HCT116 (cell line): ENCODE data around the gene TLX1. TPM values are rescaled to one million over a fixed set of nuclear protein-coding genes. Genes with fewer than 3 reads are reported as not detected.

Experiments
- ATAC-seq: fragments of 200-7000 bp; cut with Tn5 transposase; 2 replicates; pipeline ENCODE4 v1.9.1; 2020; ENCODE audit warnings: mild to moderate bottlenecking, moderate library complexity
- BruUV-seq: library from RNA; stranded (reverse); fragments of 400-500 nt; replicated peaks from 2 replicates; lab custom pipeline; 2021; lab: Mats Ljungman, UMichigan
- CTCF ChIA-PET: fragments of 300-600 bp; sonication (Branson Sonifier 250); formaldehyde crosslinking; loops from one replicate; lab custom pipeline; 2021; ENCODE audit warnings: antibody characterized with exemption; lab: Charles Lee
- POLR2A ChIA-PET: fragments of 300-600, 350-600 bp; sonication (Branson Sonifier 250); formaldehyde crosslinking; loops from one replicate; lab custom pipeline; 2021; ENCODE audit warnings: antibody characterized with exemption; lab: Charles Lee
- RAD21 ChIA-PET, 2 experiments: fragments of 300-600 bp; sonication (Branson Sonifier 250); formaldehyde crosslinking; loops; one replicate each; lab custom pipeline; 2023; ENCODE audit warnings: low total read pairs in 2 of 2; ENCODE audit not compliant: uncharacterized antibody in 2 of 2, unreplicated experiment in 2 of 2, low non-redundant PET in 1 of 2; lab: Charles Lee
- DNase-seq: peaks from one replicate; pipeline ENCODE4 v3.0.0-alpha.2; 2010; ENCODE audit warnings: low read depth, low spot score
- H2AFZ ChIP-seq: fragments of 200-600 bp; shearing (Covaris generic), sonication (generic); 2 replicates; pipeline ENCODE4 v1.6.1; 2017; ENCODE audit warnings: low read depth, mixed run types, mixed read lengths, antibody characterized with exemption, low read length; ENCODE audit not compliant: poor library complexity, severe bottlenecking
- H3K27ac ChIP-seq: 2 replicates; pipeline ENCODE4 v1.5.1; 2012; ENCODE audit warnings: low read depth, low read length
- H3K27me3 ChIP-seq: fragments of 200-600 bp; sonication (generic); 2 replicates; pipeline ENCODE4 v1.6.1; 2016; ENCODE audit warnings: mixed run types, low read length, mixed read lengths; ENCODE audit not compliant: insufficient read depth
- H3K36me3 ChIP-seq, 2 experiments: fragments of 200-500 bp in 1 of 2; fragments of 200-600 bp in 1 of 2; sonication (Bioruptor generic) in 1 of 2; sonication (generic) in 1 of 2; 2 replicates each; pipeline versions ENCODE4 v1.5.1 to v1.6.1; 2014 to 2016; ENCODE audit warnings: low read length in 2 of 2, inconsistent platforms in 1 of 2, mixed read lengths in 1 of 2, mixed run types in 1 of 2; ENCODE audit not compliant: insufficient read depth in 2 of 2, control insufficient read depth in 1 of 2
- H3K4me1 ChIP-seq, 2 experiments: fragments of 200-600 bp in 1 of 2; sonication (generic) in 1 of 2; 2 replicates each; pipeline versions ENCODE4 v1.5.1 to v1.6.1; 2012 to 2017; ENCODE audit warnings: low read length in 2 of 2, inconsistent platforms in 1 of 2, mild to moderate bottlenecking in 1 of 2, mixed read lengths in 1 of 2, mixed run types in 1 of 2, moderate library complexity in 1 of 2; ENCODE audit not compliant: insufficient read depth in 2 of 2, control insufficient read depth in 1 of 2
- H3K4me2 ChIP-seq: fragments of 200-600 bp; sonication (generic); 2 replicates; pipeline ENCODE4 v1.6.1; 2017; ENCODE audit warnings: mixed run types, low read length, mixed read lengths
- H3K4me3 ChIP-seq, 2 experiments: fragments of 200-600 bp in 1 of 2; sonication (generic) in 1 of 2; replicated peaks in 1 of 2; 2 replicates each; pipeline ENCODE4 v1.5.1; 2011 to 2016; ENCODE audit warnings: low read length in 2 of 2, control low read depth in 1 of 2, low read depth in 1 of 2, mild to moderate bottlenecking in 1 of 2, mixed read lengths in 1 of 2, mixed run types in 1 of 2
- H3K79me2 ChIP-seq: fragments of 200-600 bp; sonication (generic); 2 replicates; pipeline ENCODE4 v1.6.1; 2017; ENCODE audit warnings: mild to moderate bottlenecking, mixed run types, low read length, moderate library complexity, mixed read lengths; ENCODE audit not compliant: insufficient read depth
- H3K9ac ChIP-seq: fragments of 200-600 bp; sonication (generic); 2 replicates; pipeline ENCODE4 v1.6.1; 2016; ENCODE audit warnings: low read length, mixed read lengths
- H3K9me2 ChIP-seq: fragments of 200-600 bp; sonication (generic), shearing (Covaris generic); 2 replicates; pipeline ENCODE4 v1.6.1; 2017; ENCODE audit warnings: mixed run types, mild to moderate bottlenecking, moderate library complexity; ENCODE audit not compliant: insufficient read depth
- H3K9me3 ChIP-seq, 2 experiments: fragments of 200-500 bp in 1 of 2; fragments of 200-600 bp in 1 of 2; sonication (Bioruptor generic) in 1 of 2; sonication (generic) in 1 of 2; 2 replicates each; pipeline ENCODE4 v1.6.1; 2014 to 2017; ENCODE audit warnings: low read length in 2 of 2, mixed read lengths in 2 of 2, inconsistent platforms in 1 of 2, low read depth in 1 of 2, mild to moderate bottlenecking in 1 of 2, mixed run types in 1 of 2, moderate library complexity in 1 of 2; ENCODE audit not compliant: control insufficient read depth in 1 of 2, insufficient read depth in 1 of 2
- H4K20me1 ChIP-seq: fragments of 200-600 bp; sonication (generic), shearing (Covaris generic); 2 replicates; pipeline ENCODE4 v1.6.1; 2017; ENCODE audit warnings: mixed run types, mild to moderate bottlenecking, moderate library complexity; ENCODE audit not compliant: insufficient read depth
- CEBPB ChIP-seq: IDR thresholded peaks from 2 replicates; pipeline ENCODE4 v1.6.1; 2012; ENCODE audit warnings: low read depth
- EGR1 ChIP-seq: IDR thresholded peaks from 2 replicates; pipeline ENCODE4 v1.6.1; 2012; ENCODE audit warnings: low read depth
- ELF1 ChIP-seq: IDR thresholded peaks from 2 replicates; pipeline ENCODE4 v1.6.1; 2012; ENCODE audit warnings: low read depth, borderline replicate concordance
- EZH2 ChIP-seq: fragments of 200-600 bp; sonication (generic); IDR thresholded peaks from 2 replicates; pipeline ENCODE4 v1.6.1; 2017; ENCODE audit warnings: antibody characterized with exemption, mixed run types
- EZH2phosphoT487 ChIP-seq: fragments of 200-600 bp; IDR thresholded peaks from 2 replicates; pipeline ENCODE4 v1.6.1; 2018; ENCODE audit warnings: antibody characterized with exemption, borderline replicate concordance
- FOSL1 ChIP-seq: IDR thresholded peaks from 2 replicates; pipeline ENCODE4 v1.6.1; 2012; ENCODE audit warnings: low read depth
- JUND ChIP-seq: IDR thresholded peaks from 2 replicates; pipeline ENCODE4 v1.6.1; 2012
- POLR2A ChIP-seq: IDR thresholded peaks from 2 replicates; pipeline ENCODE4 v1.7.0; 2011; ENCODE audit warnings: borderline replicate concordance; ENCODE audit not compliant: insufficient read depth, insufficient read length; ENCODE audit errors: extremely low read depth
- SIN3A ChIP-seq: IDR thresholded peaks from 2 replicates; pipeline ENCODE4 v1.6.1; 2012; ENCODE audit warnings: low read depth
- SP1 ChIP-seq: IDR thresholded peaks from 2 replicates; pipeline ENCODE4 v1.6.1; 2012; ENCODE audit warnings: low read depth
- SRF ChIP-seq: IDR thresholded peaks from 2 replicates; pipeline ENCODE4 v1.6.1; 2012; ENCODE audit warnings: low read depth
- YY1 ChIP-seq: IDR thresholded peaks from 2 replicates; pipeline ENCODE4 v1.6.1; 2011; ENCODE audit warnings: low read length, low read depth, moderate library complexity, mild to moderate bottlenecking; ENCODE audit not compliant: insufficient replicate concordance; ENCODE audit errors: extremely low read depth
- ZFX ChIP-seq: fragments of 450-650 bp; IDR thresholded peaks from 2 replicates; pipeline ENCODE4 v1.6.1; 2017
- intact Hi-C: fragments of 100-400 bp; cut with micrococcal nuclease; formaldehyde crosslinking; loops from 2 replicates; pipeline ENCODE4 v1.10.0; 2022
- total RNA-seq: library from RNA; stranded (reverse); gene quantifications from one replicate; pipeline ENCODE4 v1.2.1, GENCODE V29; 2021; ENCODE audit not compliant: unreplicated experiment
- TF ChIP-seq, protein P1 (sequence below), 3 experiments: fragments of 200-600 bp in 1 of 3; sonication (generic) in 1 of 3; IDR thresholded peaks in 2 of 3; conservative IDR thresholded peaks in 1 of 3; 2 replicates each; pipeline ENCODE4 v1.5.1; 2012 to 2017; ENCODE audit warnings: low read depth in 2 of 3, low read length in 2 of 3, antibody characterized with exemption in 1 of 3, borderline replicate concordance in 1 of 3, control low read depth in 1 of 3, mild to moderate bottlenecking in 1 of 3, mixed read lengths in 1 of 3, mixed run types in 1 of 3, moderate library complexity in 1 of 3; ENCODE audit not compliant: insufficient read depth in 1 of 3
- TF ChIP-seq, protein P2 (sequence below): IDR thresholded peaks from 2 replicates; pipeline ENCODE4 v1.6.1; 2012; ENCODE audit warnings: low read depth
- TF ChIP-seq, protein P3 (sequence below): IDR thresholded peaks from 2 replicates; pipeline ENCODE4 v1.6.1; 2012

Gene TLX1
- total RNA-seq, 1 experiment from 2014 or later, result not detected

DNA sequence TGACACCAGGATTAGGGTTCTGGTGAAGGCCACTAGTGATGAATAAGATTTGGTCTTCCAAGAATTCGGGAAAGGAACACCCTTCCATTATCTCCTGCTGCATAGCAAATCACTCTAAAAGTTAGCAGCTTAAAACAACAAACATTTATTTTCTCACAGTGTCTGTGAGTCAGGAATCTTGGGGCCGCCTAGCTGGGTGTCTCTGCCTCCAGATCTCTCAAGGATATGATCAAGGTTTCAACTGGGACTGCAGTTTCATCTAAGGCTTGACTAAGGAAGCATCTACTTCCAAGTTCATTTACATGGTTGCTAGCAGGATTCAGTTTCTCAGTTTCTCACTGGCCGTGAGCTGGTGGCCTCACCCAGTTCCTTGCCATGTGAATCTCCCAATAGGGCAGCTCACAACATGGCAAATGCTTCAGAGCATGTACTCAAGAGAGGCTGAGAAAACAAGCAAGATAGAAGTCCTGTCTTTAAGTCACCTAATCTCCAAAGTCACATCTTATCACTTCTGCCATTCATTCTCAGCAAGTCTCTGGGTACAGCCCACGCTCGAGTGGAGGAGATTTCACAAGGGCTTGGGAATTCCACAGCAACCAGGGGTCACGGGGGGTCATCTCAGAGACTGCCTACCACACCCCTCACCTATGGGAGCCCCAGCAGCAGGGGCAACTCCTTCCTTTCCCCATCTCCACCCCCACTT is 26.8 kb downstream of the TLX1 start:
- Histone ChIP-seq H3K9me2 (no peaks in the 10 kb centered on the region), H3K27ac (no peak overlapping the region), H3K9ac (no peak overlapping the region), H3K4me3 (no peak overlapping the region), H3K4me2 (no peak overlapping the region), H3K36me3 (no peaks in the 10 kb centered on the region), H3K9me3 (no peaks in the 10 kb centered on the region), H4K20me1 (no peaks in the 10 kb centered on the region), H3K27me3 (no peaks in the 10 kb centered on the region), H2AFZ (no peak overlapping the region), H3K79me2 (no peaks in the 10 kb centered on the region), H3K4me1 (peaks cover 4 to 15% of the 10 kb centered on the region in 2 experiments; a peak in 3 of 4 replicates)
- intact Hi-C loops, result no loop called here
- no peak for TF ChIP-seq FOSL1
- TF ChIP-seq, protein P1, sequence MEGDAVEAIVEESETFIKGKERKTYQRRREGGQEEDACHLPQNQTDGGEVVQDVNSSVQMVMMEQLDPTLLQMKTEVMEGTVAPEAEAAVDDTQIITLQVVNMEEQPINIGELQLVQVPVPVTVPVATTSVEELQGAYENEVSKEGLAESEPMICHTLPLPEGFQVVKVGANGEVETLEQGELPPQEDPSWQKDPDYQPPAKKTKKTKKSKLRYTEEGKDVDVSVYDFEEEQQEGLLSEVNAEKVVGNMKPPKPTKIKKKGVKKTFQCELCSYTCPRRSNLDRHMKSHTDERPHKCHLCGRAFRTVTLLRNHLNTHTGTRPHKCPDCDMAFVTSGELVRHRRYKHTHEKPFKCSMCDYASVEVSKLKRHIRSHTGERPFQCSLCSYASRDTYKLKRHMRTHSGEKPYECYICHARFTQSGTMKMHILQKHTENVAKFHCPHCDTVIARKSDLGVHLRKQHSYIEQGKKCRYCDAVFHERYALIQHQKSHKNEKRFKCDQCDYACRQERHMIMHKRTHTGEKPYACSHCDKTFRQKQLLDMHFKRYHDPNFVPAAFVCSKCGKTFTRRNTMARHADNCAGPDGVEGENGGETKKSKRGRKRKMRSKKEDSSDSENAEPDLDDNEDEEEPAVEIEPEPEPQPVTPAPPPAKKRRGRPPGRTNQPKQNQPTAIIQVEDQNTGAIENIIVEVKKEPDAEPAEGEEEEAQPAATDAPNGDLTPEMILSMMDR (IDR thresholded peaks at IDR 0.05 in 2 of 3, conservative IDR thresholded peaks at IDR 0.05 in 1 of 3; ENCODE audit: borderline replicate concordance in 1 of 3, insufficient read depth in 1 of 3, low read depth in 2 of 3, low read length in 2 of 3), result no peak
- TF ChIP-seq YY1, result no peak
- no peak for TF ChIP-seq EZH2phosphoT487
- TF ChIP-seq SP1, result no peak
- no peak for TF ChIP-seq EZH2
- no peak for TF ChIP-seq ZFX
- TF ChIP-seq POLR2A, result no peak
- TF ChIP-seq, protein P2, sequence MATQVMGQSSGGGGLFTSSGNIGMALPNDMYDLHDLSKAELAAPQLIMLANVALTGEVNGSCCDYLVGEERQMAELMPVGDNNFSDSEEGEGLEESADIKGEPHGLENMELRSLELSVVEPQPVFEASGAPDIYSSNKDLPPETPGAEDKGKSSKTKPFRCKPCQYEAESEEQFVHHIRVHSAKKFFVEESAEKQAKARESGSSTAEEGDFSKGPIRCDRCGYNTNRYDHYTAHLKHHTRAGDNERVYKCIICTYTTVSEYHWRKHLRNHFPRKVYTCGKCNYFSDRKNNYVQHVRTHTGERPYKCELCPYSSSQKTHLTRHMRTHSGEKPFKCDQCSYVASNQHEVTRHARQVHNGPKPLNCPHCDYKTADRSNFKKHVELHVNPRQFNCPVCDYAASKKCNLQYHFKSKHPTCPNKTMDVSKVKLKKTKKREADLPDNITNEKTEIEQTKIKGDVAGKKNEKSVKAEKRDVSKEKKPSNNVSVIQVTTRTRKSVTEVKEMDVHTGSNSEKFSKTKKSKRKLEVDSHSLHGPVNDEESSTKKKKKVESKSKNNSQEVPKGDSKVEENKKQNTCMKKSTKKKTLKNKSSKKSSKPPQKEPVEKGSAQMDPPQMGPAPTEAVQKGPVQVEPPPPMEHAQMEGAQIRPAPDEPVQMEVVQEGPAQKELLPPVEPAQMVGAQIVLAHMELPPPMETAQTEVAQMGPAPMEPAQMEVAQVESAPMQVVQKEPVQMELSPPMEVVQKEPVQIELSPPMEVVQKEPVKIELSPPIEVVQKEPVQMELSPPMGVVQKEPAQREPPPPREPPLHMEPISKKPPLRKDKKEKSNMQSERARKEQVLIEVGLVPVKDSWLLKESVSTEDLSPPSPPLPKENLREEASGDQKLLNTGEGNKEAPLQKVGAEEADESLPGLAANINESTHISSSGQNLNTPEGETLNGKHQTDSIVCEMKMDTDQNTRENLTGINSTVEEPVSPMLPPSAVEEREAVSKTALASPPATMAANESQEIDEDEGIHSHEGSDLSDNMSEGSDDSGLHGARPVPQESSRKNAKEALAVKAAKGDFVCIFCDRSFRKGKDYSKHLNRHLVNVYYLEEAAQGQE, result no peak
- TF ChIP-seq CEBPB, result no peak
- TF ChIP-seq ELF1, result no peak
- no peak for TF ChIP-seq EGR1
- no peak for TF ChIP-seq JUND
- no peak for TF ChIP-seq SRF
- TF ChIP-seq SIN3A, result no peak
- TF ChIP-seq, protein P3, sequence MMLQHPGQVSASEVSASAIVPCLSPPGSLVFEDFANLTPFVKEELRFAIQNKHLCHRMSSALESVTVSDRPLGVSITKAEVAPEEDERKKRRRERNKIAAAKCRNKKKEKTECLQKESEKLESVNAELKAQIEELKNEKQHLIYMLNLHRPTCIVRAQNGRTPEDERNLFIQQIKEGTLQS, result no peak
- ChIA-PET POLR2A (no interaction called here), RAD21 (no interaction called here), CTCF (interaction anchor here (0.8 kb wide), 1 partner anchor 56 kb away, joined by 3 read pairs; no protein-coding TSS in a partner anchor)
- no peak for DNase-seq
- no peak for ATAC-seq
- BruUV-seq, result no TSS peak
